ENCODE measurements around the gene PARP12.

PARP12 gene

DNA sequence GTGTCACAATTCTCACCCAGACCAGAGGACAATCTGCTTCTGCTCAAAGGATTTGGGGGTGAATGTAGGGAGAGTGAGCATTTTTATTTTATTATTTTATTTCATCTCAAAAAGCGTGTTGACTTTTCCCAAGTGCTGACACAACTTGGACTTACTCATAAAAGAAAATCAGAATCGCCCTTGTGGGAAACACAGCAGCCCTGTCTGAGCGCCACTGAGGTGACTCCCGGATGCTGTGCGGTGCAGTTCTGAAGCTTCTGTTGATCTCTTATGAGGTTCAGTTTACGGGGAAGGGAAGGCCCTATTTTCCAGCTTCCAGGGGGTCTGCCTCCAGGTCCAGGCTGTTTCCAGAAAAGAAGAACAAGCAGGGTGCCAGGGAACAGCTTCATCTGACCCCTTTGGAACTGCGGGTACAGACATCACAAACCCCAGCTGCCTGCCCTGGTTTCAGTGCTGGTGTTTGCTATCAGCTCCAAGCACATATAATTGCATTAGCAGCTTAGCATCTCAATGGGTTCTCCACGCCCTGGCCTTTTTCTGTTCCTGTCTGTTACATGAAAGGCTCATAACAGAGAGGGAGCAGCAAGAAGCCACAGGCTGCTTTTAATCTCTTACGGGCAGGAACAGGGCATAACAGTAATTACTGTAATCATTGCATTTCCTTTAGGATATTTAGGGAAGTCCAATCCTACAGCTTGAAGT, 52.4 kb downstream of the PARP12 start:
- no peak for DNase-seq

DNA sequence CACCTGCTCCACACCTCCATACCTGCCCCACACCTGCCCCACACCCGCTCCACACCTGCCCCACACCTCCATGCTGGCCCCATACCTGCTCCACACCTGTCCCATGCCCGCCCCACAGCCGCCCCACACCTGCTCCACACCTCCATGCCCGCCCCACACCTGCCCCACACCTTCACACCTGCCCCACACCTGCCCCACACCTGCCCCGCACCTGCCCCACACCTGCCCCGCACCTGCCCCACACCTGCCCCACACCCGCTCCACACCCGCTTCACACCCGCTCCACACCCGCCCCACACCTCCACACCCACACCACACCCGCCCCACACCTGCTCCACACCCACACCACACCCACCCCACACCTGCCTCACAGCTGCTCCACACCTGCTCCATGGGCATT, 53.0 kb downstream of the PARP12 start:
- DNase-seq: no peak

DNA sequence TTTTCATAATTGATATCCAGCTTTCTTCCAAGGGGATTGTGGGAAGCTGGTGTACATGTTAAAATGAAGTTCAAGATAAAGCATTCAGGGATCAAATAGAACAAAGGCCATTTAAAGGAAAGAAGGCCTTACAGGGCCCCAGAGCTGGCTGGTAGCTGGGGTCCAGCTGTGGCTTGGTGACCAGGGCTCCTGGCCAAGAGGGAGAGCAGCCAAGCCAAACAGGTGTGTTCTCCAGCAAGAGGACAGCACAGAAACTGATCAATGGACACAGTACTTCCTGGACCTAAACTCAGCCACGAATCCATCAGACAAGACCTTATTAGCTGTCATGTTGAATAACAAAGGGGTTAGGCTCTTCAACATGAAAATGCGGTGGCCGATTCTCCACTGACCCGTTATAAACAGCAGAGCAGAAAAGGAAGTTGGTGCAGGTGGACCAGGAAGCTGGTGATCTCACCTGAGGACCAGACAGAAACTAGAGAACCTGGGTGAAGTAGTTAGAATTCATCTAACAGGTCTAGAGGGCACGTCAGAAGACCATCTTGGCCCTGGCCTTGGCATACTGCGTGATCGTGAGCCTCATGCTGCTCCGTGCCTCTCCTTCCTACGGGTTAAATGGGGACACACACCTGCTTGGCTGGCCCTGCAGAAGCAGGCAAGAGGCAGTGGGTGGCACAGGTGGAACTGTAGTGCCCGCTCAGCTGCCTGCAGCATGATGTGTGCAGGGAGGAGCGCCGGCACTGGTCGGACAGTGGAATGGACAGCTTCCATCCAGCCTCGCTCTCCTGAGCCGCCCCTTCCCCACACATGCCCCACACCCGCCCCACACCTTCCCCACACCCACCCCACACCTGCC, 53.8 kb downstream of the PARP12 start:
- DNase-seq: no peak

DNA sequence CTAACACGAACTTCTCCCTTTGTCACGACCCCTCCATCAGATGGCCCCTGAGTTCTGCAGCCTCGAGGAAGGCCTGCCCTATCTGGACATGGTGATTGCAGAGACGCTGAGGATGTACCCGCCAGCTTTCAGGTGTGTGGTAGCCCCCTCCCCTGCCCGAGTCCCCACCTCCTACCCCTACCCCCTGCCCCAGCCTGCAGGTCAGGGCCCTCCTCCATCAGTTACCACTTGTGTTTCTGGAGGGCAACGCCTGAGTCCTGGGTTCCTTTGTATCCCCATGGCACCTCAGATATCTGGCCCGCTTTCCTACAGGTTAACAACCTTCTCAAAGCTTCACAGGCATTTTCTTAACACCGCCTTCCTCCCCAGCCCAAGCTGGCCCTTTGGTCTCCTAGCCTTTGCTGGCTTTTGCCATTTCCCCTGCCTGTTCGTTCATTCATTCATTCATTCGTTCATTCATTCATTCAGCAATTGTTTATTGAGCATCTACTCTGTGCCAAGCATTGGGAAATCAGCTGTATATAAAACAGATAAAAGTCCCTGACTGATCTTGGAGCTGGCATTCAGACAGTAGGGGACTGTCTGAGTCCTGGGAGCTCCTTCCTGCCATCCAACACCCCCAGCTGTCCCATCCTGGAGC, 55.6 kb downstream of the PARP12 start:
- DNase-seq: no peak

DNA sequence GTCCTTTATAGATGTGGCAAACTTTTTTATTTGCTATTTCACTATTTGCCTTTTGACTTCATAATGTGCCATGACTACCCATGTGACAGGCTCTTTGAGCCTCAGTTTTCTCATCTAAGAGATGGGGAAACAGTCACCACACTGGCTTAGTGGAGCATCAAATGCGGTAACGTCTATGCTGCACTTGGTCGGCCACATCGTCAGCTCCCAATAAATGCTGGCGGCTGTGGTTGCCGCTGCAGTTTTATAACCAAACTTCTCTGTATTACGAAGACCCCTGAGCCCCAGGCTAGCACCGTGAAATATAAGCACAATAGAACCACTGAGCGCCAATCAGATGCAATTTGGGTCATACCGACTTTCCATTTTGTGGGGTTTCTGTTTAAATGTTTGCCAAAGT, 56.2 kb downstream of the PARP12 start:
- DNase-seq: no peak

DNA sequence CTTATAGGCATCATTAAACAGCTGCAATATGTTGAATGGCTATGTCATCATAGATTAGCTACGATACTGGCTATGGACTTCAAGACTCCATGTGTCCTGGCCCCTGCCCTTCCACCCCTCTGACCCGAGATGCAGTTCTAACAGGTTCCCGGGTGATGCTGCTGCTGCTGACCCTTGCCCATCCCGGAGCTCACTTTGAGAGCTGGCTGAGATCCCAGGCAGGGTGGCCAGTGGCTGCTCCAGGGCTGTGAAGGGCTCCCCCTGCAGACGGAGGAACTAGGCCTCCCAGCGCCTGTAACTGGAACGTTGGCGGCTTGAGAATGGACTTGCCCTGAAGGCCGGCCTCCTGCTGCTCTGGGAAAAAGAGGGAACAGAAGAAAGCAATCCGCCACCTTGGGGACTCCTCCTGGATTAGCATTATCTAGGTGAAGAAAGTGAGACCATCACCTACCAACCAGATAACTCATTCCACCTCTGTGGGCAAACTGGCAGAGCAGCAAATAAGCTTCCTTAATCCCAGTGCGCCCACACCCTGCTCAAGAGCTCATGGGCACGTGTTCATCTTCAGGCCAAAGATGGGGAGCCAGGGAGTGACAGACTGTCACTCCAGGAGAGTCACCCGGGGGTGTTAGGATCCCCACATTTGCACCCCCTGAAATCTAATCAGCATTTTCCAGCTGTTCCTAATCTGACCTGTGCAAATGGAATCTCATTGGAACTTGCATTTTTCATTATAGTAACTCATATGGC, 56.8 kb downstream of the PARP12 start:
- no peak for DNase-seq

DNA sequence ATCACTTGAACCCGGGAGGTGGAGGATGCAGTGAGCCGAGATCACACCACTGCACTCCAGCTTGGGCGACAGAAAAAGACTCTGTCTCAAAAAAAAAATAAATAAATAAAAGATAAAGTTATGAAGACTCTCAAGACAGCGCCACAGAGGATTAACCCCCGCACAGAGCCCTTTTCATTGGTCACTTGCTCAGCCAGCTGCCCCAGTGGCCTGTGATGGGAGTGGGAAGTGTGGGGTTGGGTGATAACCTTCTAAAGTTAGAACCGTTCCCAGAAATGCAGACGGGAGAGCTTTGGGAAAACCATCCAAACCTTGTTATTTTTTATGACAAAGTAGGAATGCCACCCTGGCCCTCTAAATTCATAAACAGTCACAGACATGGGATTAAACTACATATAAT, 57.4 kb downstream of the PARP12 start:
- DNase-seq: no peak

DNA sequence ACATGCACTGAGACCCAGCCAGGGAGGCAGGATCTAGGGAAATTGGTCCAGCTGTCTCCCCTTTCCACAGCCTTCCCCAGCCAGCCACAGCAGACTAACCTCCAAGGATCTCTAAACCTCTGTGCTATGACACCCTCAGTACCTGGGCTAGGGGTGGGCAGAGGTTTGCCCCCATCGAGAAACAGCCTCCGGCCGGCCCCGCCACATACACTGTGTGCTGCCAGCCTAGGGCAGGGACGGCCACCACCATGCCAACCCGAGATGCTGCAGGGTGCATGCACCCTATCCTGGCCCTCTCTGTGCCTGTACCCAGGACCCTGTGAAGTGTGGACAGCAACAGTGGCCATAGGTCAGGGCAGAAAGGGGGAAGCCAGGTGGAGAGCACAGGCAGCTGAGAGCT, 58.1 kb downstream of the PARP12 start:
- no peak for DNase-seq

DNA sequence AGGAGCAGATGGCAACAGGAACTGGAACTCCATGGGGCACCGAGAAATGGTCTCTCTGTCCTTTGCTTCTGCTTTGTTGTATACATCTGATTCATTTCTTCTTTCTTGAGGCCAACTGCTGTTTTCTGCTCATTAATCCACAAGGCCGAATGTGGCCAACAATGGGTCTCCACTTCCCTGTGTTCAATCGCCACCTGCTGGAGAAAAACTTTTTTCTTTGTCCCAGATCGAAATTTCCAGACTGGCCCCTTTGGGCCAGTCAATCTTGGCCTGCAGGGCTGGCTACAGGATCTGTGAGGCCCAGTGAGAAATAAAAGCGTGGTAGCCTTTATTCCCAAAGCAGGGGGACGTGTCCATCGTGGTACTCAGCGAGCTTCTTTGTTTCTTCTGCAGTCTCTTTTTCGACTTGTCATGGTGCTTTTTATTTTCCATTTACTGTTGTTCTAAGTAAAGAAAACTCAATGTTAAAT, 58.8 kb downstream of the PARP12 start:
- DNase-seq: peak; percentile 50

DNA sequence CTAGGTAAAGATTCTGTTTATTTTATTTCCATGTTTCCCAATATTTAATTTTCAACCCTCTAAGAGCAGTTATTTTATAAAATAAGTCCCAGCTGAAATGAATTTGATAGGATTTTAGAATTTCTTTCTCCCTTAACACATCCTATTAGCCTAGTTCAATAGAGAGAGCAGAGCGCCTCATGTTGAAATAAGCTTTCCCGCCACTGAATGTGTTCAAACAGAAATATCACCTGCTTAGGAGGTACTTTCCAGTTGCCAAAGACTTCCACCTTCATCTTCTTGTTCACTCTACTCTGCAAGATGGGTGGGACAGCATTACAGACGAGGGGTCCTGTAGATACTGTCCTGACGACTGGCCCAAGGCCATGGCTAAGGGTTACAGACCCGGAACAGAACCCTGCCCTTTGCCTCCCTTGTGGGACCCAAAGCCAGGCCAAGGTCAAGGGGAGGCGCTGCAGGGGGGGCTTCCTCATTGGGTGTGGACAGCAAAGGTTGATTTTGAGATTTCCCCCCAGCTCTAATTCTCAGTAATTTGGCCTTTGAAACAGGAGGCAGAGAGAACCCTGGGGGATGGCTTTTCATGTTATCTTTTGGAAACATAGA, 62.0 kb downstream of the PARP12 start:
- no peak for DNase-seq

DNA sequence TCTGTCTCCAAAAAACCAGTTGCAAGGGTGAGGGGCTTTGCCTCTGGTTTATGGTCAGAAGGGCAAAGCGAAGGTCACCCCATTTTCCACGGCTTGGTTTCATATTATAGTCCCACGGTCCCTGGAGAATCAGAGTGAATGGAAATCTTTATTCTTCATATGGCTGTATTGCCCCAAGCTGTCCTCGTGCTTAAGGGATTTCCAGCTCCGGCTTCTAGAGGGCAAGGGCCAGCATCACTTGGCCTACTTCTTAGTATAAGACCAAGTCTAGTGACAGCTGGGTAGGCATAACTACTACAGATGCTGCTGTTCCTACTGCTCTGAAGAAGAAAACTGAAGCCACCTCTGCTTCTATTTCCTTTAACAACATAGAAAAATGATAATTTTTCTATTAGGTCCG, 63.2 kb downstream of the PARP12 start:
- DNase-seq: no peak

DNA sequence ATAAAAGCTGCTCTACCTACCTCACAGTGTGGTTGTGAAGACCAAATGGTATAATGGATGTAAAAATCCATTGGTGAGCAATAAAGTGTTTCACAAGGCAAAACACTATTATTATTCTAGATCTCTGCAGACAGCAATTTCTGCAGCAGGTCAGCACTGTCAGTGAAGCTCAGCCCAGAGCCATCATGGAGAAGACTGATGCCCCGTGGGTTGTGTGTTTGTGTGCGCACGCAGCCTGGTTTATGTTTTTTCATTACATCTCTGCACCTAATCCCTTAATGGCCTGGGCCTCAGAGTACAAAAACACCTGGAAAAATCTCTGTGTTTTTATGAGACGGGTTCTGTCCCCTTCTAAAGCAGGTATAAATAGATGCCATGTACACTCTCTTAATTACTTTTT, 64.2 kb downstream of the PARP12 start:
- no peak for DNase-seq

DNA sequence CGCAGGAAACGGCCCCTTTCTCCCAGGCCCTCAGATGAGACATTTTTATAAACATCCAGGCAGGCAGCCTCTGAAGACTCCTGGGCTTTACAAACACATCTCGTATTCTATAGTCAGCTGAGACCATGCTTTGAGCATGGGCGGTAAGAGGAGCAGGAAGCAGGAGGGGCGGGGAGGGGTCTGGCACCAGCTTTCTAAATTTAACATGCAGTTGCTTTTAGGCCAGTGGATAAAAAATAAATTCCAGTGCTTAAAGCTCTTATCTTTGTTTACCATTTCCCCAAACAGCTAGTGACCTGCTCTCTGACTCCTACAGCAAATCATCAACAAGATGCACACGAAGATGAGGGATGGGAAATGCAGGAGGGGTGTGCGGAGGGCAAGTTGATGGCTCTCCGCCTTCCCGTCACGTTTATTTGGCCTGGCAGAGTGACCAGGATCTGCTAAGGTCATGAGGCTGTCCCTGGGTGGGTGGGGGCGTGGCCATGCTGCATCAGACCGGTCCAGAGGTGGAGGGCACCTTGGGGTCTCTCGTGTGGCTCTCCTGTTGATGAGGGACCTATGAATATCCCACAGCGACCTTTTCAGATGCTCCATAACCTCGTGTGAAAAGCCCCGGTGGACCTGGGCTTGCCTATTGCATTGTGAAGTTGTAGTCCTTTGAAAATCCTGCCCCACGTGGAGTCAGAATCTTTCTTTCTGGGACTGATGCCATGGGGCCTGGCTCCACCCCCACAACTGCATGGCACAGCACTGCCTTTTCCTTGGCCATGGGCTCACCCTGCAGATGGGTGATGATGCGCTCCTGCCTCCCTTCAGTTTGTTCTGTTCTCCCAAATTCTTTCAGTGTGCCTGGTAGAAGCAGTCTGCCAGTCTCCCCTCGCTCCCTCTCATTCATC, 67.5 kb downstream of the PARP12 start:
- DNase-seq: no peak

DNA sequence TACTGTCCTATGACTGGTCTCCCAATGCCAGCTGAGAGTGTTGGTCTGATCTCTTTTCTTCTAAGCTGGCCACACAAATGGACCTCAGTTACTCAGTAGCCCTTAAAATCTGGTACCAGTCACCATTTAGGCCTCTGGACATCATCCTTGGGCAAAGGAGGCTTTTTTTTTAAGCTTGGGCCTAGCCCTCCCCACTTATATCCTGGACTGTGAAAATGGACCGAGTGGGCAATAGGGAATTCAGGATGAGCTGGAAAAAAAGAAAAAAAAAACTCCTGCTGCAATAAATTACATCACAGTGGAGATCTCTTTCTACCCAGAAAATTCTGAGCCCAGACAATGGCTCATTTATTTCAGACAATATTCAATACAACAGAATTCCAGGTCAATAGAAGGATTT, 68.4 kb downstream of the PARP12 start:
- DNase-seq: no peak

DNA sequence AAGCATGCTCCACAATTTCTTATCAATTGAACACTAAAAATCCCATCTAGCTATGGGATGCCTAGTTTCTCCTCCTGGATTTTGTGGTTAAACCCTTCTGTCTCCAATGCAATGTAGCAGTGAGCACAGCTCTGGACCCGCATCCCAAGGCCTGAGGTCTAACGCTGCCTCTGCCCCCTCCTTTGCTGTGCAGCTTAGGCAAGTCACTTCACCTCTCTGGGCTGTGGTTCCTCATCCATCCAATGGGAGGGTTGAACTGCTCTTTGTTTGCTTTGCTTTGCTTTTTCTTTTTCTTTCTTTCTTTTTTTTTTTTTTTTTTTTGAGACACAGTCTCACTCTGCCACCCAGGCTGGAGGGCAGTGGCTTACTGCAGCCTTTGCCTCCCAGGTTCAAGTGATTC, 69.2 kb downstream of the PARP12 start:
- DNase-seq: no peak

DNA sequence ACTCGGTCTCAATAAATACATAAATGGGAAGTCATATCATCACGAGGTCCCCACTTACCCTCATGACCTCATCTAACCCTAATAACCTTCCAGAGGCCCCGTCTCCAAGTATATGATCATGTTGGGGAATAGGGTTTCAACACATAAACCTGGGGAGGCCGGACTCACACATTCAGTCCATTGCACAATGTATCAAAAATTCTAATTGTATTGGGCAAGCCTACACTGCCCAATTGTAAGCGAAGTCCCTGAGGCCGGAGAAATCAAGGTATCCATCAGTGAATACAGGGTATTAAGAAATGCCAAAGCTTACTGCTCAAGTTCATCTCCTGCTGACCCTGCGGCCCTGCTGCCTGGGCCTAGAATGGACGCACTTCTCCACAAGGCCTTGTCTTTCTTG, 69.6 kb downstream of the PARP12 start:
- no peak for DNase-seq

DNA sequence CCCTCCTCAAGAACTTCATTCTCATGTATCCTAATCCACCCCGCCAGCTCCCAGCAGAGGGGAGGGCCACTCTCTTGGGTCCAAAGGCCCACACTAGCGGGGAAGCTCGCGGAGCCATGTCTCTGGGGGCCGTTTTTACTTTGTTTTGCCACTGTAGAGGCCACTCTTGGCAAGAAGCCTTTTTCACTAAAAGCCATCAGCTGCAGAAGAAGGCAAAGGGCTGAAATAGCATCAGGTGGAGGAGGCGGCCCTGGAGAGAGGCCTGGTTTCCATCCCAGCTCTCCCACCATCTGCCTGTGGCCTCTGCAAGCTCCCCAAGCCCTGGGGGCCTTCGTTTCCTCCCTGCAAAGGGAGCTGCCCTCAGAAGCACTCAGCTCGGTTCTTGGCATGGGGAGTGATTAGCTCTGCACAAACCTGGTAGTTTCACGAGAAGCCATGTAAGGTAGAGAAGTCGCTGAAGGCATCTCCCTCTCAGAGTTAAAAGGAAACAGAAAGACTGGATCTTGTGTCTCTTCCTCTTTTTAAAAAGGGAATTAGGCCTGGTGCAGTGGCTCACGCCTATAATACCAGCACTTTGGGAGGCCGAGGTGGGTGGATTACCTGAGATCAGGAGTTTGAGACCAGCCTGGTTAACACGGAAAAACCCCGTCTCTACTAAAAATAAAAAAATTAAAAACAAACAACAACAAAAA, 70.3 kb downstream of the PARP12 start:
- DNase-seq: no peak

DNA sequence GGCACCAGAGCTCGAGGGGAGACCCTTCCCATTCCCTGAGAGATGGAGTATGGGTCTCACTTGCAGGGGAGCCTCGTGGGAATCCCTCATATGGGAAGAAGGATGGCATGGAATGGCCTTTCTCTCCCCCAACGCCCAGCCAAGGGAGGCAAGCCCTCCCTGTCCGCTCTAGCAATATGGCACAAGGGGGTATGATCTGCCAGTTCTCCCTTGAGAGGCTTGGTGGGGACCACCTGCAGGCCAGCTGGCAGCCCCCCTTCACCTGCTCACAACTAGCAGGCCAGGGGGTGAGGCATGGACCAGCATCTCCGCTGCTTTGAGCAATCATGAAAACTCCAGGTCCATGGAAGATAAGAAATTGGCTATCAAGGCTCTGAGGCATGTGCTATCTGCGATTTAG, 70.8 kb downstream of the PARP12 start:
- no peak for DNase-seq

DNA sequence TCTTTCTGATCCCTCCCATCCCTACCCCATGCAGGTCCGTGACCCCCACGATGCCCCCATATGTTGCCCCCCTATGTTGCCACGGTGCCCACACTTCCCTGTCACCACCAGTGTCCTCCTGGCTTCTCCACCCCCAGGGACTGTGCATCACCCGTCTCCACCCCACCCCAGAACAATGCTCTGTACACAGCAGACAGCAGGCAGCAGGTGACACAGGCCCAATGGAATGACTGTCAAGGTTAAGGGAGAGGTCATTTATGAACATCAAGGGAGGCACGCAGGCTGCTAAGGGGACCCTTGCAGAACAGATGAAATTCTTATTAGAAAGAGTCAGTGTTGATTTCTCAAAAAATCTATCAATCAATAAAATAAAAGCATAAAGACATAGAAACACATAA, 71.5 kb downstream of the PARP12 start:
- DNase-seq: no peak

DNA sequence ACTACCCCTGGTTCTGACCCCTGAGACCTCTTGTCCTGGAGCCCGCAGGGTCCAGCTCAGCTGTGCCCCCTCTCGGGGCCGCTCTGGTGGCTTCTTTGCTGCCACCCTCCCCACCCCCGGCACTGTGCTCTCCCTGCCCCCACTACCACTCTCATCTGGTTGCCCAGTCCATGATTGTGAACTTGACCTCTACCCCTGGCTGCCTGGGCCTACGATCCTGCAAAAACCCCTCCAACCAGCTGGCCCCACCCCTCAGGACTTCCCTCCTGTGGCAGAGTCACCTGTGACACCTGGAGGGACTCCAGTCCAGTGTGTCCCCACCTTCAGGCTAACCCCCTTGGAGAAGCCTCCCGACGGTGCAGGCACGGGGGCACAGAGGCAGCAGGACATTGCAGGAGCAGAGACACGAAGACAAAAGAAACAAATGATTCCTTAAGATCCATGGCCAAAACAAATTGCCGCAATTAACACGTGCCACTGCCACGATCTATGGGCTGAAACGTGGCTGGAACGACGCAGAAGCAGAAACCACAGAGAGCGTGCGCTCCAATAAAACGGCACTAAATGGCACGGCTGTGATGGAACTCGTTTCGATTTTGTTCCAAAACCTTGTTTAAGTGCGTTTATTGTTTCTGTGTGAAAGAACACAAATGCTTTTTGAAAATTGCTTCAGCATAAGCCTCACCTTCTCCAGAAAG, 72.0 kb downstream of the PARP12 start:
- DNase-seq: no peak
